ENCODE results near the gene PNMA1. TPM values are rescaled to one million over a fixed set of nuclear protein-coding genes. Genes with fewer than 3 reads are reported as not detected.
A peak's percentile ranks its signal among the peaks of the same experiment; 100 is the strongest.

Gene PNMA1
- total RNA-seq, 4 donors from 2014 or later = 4.6 to 8.5 (median 6.6) TPM

DNA sequence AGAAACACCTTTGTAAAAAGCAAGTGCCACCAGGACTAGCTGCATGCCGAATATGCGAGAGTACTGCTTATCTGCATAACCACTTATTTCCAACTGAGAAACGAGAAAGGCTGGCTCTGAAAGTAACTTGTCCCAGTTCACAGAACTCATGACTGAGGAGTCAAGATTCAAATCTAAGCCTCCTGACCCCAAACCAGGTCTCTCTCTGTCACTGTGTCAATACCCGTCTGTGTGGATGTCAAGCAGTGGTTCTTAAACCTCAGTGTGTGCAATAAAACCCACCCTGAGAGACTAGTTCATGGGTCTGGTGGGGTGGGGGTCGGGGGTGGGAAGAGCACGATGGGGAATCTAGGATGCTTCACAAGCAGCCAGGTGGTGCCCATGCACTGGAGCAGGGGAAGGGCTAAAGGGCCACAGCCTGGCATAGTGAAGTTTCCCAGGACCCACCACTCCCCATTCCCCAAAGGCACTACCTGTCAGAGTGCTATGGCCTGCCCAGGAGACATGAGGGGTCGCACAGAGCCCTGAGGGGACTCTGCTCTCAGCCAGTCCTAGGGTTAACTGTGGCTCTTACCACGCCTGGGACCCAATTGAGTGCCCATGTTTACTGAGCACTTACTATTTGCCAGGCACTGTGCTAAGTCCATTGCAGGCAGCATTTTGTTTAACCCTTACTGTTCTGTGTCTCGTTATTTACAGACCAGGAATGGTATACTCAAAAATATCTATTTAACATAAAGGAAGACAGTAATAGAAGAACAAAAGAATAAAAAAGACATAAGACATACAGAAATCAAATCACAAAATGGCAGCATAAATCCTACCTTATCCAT, 33.4 kb upstream of the PNMA1 start:
- H3K4me3 ChIP-seq (ENCODE audit: low read depth, poor library complexity, severe bottlenecking) = no peak overlapping the region
- 50 to 57% methylated on average over 9 of the region's 9 CpGs for WGBS, 2 donors
- intact Hi-C loops (cut with DNase I; ENCODE audit: low total_unique reads) = no loop called here
- no peak for TF ChIP-seq POLR2A (IDR thresholded peaks at IDR 0.05)
- TF ChIP-seq, protein P1, sequence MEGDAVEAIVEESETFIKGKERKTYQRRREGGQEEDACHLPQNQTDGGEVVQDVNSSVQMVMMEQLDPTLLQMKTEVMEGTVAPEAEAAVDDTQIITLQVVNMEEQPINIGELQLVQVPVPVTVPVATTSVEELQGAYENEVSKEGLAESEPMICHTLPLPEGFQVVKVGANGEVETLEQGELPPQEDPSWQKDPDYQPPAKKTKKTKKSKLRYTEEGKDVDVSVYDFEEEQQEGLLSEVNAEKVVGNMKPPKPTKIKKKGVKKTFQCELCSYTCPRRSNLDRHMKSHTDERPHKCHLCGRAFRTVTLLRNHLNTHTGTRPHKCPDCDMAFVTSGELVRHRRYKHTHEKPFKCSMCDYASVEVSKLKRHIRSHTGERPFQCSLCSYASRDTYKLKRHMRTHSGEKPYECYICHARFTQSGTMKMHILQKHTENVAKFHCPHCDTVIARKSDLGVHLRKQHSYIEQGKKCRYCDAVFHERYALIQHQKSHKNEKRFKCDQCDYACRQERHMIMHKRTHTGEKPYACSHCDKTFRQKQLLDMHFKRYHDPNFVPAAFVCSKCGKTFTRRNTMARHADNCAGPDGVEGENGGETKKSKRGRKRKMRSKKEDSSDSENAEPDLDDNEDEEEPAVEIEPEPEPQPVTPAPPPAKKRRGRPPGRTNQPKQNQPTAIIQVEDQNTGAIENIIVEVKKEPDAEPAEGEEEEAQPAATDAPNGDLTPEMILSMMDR (IDR thresholded peaks at IDR 0.05) = no peak
- DNase-seq (ENCODE audit: low spot score in 2 of 2) = no peak

DNA sequence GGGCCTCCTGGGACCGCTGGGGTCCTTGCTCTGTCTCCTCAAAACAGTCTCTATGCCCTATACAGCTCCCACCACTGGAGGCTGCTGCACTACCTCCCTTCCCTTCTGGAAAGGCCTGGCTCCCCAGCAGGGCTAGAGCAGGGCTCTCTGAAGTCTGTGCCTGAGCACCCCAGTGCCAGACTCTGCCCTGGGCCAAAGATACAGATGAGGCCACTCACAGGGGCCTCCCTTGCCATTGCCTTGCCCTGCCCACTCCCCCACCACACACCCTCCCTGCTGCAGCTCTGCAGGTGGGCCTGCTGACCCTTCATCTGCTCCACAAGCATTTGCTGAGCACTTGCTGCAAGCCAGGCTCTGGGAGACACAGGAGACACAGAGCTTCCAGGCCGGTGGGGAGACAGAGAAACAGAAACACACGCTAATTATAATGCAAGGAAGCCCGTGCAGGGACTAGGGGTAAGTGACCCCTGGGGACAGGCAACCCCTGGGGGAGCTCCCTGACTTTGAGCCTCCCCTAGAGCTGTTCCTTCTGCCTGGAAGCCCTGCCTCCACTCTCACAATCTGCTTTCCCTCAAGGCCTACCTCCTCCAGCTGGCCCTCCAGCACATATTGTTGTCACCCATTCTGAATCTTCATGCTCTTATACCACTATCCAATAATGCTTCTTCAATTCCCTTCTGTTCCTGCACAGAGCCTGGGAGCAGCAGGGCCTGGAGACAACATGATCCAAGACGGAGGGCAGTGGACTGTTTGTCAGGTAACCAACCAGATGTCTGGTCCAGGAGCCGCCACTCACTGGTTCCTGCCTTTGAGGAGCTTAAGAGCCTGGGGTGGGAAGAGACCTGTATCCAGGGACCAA, 32.6 kb upstream of the PNMA1 start:
- H3K4me3 ChIP-seq (ENCODE audit: low read depth, poor library complexity, severe bottlenecking) = no peak overlapping the region
- DNase-seq (ENCODE audit: low spot score in 2 of 2) = no peak
- intact Hi-C loops (cut with DNase I; ENCODE audit: low total_unique reads) = no loop called here
- no peak for TF ChIP-seq POLR2A (IDR thresholded peaks at IDR 0.05)
- TF ChIP-seq, protein P1 (IDR thresholded peaks at IDR 0.05) = no peak
- whole genome bisulfite sequencing, 2 donors = 29 to 31% methylated on average over 5 to 6 of the region's 6 CpGs

DNA sequence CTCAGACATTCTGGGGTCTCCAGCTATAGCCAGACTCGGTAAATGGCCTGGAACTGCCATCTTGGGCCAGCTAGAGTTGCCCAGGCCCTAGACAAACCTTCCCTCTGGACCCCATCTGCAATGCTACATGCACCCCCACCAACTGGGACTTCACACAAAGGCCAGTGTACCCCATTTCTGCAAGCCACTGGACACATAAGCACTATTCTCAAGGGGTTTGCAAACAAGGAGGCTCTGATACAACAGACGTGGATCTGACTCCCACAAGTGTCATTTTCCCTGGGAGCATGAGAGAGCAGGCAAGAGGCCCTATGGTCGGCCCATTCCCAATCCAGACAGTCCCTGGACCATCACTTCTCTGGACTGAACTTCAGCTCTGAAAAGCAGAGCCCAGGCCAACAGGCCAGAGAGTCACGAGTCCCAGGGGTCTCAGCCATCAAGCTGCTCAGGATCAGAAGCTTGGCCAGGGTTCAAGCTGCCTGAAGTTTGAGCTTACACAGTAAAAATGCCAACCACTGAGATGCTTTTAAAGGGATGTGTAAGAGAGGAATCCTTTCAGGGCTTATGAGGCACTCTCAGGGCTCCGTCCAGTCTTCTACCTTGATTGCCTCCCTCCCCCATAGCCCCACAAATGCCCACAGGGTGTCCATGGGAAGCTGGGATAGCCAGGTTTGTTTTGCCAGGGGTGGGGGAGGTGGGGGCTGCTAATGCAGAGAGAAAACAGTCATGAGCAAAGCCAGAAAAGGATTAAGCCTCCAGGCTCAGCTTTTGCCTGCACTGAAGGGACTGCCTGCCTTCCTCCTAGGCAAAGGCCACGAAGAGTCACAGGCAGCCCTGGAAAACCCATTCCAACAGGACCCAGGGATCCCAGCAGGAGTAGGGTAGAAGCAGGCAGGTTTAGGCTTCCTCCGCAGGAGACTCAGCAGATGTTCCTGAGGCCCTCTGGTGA, 31.7 kb upstream of the PNMA1 start:
- H3K4me3 ChIP-seq (ENCODE audit: low read depth, poor library complexity, severe bottlenecking) = no peak overlapping the region
- DNase-seq (ENCODE audit: low spot score in 2 of 2) = no peak
- TF ChIP-seq, protein P1 (IDR thresholded peaks at IDR 0.05) = no peak
- TF ChIP-seq POLR2A (IDR thresholded peaks at IDR 0.05) = no peak
- 47 to 52% methylated on average over 5 to 6 of the region's 7 CpGs for WGBS, 2 donors
- intact Hi-C loops (cut with DNase I; ENCODE audit: low total_unique reads) = no loop called here

DNA sequence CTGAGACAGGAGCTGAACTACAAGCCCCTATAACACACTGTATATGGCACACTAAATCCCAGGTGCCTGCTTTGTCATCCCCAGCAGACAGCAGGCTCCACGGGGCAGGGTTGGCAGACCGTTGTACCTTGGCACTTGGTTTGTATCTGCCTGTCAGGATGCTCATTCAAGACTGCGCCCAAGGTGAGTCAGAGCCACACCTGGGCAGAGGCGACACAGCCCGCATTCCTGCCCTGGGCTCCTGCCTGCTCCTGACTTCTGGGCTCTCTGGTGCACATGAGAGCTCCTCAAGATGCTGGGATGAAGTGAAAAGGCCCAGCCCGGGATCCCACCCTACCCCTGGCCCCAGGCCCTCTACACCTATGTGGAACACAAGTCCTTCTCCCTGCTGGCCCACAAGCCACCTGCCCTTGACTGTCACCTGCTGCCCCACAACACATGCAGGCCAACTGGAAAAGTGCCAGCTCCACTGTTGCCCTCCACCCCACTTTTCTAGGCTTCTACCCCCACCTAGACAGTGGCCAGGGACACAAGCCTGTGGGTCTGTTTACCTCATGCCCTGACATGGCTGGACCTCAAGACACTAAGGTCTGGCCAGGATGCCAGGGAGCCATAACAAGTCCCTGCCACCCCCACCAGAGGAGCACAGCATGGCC, 30.8 kb upstream of the PNMA1 start:
- DNase-seq (ENCODE audit: low spot score in 2 of 2) = peak; percentile 82 to 92
- 31 to 52% methylated on average over 6 of the region's 6 CpGs for WGBS, 2 donors
- intact Hi-C loops (cut with DNase I; ENCODE audit: low total_unique reads) = no loop called here
- TF ChIP-seq, protein P1 (IDR thresholded peaks at IDR 0.05) = no peak
- TF ChIP-seq POLR2A (IDR thresholded peaks at IDR 0.05) = no peak
- no peak overlapping the region for H3K4me3 ChIP-seq (ENCODE audit: low read depth, poor library complexity, severe bottlenecking)
